GM21381 (cell line): Measurements from ENCODE around the gene SYT15B.
"Not testable (repeated sequence)": the region's sequence is repeated elsewhere in the genome, so short reads cannot be mapped to it uniquely, and the experiment has no call there.

ENCODE experiments used
- ATAC-seq: cut with Tn5 transposase; IDR thresholded peaks from one replicate; pipeline ENCODE4 v1.9.1; 2021; ENCODE audit warnings: mild to moderate bottlenecking, moderate library complexity; ENCODE audit not compliant: unreplicated experiment

SYT15B gene

GRCh38 chr10:47730911-47731310 lies 32.5 kb downstream of the SYT15B start:
- ATAC-seq: not testable (repeated sequence)

DNA sequence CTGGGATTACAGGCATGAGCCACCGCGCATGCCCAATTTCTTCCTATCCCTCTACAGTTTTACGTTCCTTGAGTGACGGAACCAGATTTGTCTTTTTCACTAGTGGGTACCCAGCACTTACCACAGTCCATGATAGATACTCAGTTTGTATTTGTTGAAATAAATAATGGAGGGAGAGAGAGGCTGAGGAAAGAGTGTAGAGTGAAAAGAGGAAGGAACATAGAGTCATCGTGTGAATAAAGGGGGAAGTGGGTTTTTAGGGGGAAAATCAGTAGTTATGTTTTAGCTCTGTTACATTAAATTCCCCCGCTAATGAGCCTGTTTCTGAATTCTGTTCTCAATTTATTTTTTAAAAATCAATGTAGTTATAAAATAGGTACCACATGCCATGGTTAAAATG lies 37.7 kb downstream of the SYT15B start:
- ATAC-seq: not testable (repeated sequence)

GRCh38 chr10:47725047-47725446 lies 38.3 kb downstream of the SYT15B start:
- not testable (repeated sequence) for ATAC-seq

DNA sequence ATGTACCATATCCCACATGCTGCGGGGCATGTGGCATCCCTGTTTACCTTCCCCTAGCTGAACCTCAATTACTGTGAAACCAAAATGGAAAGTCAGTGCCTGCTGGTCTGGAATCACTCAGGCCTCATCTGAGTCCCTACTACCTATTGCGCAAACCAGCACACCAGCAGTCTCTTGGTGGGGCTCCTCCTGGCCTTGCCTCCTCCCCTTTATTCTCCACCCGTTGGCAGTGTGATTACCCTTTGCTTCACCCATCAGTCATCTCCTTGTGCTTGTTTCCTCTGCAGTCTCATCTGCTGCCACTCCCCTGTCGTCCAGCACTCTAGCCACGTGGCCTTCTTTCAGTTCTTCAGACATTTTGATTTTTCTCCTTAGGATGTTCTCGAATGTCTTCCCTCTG lies 39.3 kb downstream of the SYT15B start:
- ATAC-seq: not testable (repeated sequence)

- not testable (repeated sequence) for ATAC-seq
These were observed 40.0 kb downstream of the SYT15B start for GRCh38 chr10:47723362-47723761.

DNA sequence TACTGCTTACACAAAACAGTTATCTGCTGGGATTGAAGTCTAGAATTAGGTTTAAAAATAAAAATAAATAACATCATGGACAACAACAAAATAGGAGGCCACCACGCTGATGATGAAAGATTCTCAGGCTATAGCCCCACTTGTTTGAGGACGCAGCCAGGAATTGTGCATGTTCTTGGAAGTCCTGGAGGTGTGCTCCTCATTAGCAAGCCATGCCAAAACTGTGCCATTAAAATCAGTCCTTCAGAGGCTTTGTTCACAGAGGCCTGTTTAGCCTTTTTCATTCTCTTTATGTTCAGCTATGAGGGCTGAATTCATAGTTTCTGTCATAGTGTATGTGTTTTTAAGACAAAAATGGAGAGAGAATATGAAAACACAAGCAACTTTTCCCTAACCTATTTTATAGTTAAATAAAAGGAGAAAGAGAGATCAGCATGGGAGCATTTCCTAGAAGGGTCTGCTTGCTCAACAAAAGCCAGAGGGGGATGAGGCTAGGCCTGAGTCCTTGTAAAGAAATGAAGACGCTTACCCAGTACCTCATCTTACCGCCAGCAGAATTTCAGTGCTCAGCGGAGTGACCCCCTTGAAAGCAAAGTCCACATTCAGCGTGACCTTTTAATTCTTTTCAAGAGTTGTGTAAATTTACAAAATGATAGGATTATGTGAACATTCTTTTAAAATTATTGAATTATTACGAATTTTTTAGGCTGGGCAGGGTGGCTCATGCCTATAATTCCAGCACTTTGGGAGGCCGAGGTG lies 46.2 kb downstream of the SYT15B start:
- ATAC-seq: not testable (repeated sequence)
